8988T (cell line): Measurements from ENCODE around the gene ANXA8.

Experiments used
- DNase-seq: peaks from one replicate; pipeline ENCODE4 v3.0.0; 2011

ANXA8 gene

DNA sequence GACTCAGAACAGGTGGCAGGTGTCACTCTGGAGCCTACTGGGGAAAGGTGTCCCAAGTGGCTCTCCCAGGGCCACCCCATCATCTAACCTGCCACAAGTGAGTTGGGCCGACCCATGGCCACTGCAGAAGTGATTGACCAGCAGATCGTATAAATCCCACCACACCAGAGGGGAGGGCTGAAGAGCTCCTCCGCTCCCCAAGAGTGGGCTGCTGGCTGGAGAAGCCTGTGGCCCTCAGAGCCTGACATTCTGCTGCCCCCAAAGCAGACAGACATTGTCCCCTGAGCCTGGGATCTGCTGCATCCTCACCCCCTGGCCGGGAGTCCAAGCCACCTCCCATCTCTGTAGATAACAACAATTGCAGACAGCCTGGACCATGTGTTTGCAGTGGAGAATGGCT is 36.7 kb downstream of the ANXA8 start:
- DNase-seq = no peak

DNA sequence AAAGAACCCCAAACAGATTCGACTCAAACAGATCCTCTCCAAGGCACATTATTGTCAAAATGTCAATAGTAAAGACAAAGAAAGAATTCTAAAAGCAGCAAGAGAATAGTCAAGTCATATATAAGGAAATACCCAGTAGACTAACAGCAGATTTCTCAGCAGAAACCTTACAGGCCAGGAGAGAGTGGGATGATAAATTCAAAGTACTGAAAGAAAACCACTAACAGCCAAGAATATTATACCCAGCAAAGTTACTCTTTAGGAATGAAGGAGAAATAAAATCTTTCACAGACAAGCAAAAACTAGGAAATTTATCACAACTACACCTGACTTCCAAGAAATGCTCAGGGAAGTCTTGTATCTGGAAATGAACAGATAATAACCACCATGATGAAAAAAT is 38.2 kb downstream of the ANXA8 start:
- DNase-seq = no peak

DNA sequence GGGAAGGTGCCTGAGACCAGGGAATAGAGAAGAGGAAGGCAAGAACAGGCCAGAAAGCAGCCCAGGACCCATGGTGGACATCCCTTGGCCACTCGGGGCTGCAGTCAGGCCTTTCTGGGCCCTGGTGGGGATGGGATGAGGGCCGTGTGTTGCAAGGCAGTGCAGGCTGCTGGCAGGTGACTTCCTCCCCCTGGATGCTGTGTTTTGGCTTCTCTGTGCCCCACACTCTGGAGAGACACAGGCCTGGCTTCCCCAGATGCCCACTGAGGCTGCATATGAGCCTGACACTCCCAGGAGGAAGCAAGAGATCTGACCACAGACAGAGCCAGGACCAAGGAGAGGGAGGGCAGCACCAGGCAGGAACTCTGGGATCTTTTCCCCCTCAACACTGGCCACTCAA is 39.9 kb downstream of the ANXA8 start:
- no peak for DNase-seq

DNA sequence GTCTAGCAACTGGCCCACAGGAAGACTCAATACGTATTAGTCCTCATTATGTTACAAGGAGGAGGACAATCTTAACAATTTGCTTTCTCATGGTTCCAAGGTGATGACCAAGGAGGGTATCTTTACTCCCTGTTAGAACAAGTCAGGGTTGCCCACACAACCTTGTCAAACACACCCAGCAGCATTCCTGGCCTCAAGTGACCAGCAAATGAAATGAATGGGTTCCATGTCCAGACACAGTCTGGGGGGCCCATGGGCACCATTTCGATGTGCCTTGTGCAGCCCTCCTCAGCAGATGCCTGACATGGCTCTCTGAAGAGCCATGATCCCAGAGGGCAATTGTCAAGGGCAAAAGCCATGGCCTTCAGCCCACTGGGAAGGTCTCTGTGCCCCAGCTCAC is 40.8 kb downstream of the ANXA8 start:
- no peak for DNase-seq

DNA sequence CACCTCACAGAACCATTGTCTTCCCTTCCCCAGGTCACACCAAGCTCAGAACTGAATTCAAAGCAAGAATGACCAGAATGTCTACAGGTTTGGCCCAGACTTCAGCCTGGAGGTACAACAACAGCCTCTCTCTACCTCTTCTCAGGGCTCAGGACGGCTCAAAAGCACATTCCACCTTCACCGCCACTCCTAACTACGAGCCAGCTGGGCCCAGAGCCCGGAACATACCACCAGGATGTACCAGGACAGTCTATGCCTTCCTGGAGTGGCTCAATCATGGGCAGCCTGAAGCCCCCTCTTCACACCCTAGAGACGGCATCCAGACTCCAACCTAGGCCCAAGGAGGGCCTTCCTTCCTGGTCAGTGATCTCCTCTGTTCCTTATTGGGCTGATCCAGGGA is 41.6 kb downstream of the ANXA8 start:
- DNase-seq = no peak

DNA sequence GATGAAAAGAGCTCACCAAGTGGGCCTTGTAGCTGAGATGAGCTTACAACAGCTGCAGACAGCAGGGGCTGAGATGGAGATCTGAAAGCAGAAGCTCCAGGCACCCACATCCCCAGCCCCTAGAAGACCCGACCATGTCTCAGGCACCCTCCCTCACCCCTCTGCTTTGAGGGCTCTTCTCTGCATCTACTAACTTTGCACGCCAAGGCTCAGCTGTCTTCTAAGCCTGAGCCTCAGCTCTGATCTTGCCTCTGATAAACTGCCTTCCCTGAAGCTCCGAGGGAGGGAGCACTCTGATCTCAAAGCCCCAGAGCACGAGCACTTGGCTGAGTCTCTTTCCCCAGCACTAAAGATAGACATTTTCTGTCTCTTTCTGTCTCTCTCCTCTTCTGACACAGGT is 42.0 kb downstream of the ANXA8 start:
- DNase-seq = no peak

DNA sequence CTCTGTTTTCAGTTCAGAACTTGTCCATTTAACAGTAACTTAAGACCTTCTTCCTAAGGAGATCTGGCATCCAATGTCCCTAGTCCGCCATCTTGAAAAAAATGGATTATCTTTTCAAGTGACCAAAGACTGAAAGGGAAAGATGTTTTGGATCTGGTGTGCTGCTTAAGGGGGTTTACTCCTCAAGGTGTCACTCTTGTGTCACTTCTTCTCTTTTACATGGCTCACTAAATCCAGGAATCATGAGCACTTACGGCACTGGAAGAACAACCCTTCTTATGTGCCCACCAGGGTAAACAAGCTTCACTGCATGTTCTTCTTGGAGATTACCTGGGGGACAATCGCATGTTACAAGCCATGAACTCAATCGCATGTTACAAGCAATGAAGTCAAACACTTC is 43.7 kb downstream of the ANXA8 start:
- no peak for DNase-seq

DNA sequence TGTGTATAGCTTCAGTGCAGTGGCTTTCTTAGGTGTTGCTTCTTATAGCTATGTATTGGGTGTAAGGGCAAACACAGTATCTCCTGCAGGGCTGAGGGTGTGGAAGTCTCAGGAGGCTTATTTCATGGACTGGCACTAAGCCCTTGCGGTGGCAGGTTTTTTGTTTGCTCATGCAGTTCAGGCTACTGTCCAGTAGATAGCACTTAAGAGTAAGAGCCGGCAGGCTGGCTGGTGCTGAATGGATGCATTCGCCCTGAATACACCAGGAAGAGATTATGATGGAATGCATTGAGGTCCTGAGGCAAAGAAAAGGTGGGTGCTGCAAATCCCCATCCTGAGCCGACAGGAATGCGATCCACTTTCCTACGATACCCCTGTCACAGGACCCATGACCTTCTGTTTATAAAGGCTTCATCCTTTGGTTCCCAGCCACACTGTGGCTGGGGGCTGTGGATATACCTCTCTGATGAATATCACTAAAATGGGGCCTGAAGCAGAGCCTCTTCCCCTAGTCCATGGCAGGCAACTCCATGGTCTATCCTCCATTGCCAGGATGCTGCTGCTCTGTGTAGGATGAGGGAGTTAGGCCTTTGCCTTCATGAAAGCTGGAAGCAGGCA is 44.9 kb downstream of the ANXA8 start:
- DNase-seq = no peak

DNA sequence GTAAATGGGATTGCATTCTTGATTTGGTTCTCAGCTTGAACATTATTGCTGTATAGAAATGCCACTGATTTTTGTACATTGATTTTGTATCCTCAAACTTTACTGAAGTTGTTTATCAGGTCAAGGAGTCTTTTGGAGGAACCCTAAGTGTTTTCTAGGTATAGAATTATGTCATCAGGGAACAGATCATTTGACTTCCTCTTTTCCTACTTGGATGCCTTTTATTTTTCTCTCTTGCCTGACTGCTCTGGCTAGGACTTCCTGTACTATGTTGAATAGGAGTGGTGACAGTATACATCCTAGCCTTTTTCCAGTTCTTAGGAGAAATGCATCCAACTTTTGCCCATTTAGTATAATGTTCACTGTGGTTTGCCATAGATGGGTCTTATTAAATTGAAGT is 48.8 kb downstream of the ANXA8 start:
- DNase-seq = no peak

DNA sequence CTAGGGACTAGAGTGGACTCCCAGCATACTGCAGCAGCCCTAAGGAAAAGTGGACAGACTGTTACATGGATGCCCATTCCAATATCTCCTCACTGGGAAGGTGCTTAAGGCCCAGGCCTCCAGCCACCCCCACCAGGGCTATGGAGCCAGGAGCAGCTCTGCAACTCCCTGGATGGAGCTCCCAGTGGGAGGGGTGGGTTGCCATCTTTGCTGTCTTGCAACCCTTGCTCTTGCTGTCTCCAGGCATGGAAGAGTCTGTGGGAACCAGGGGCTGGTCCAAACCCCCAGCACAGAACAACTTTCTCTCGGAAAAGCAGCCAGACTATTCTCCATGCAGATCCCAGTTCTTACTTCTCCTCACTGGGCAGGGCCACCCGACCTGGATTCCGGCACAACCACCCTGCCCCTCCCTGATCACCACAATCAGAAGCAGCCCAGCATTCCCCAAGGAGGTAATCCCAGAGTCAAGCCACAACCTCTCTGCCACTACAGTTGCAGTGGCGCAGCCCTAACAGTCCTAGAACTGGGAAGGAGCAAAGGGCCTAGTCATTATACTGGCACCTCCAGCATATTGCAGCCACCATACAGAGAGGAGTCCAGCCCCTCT is 58.0 kb downstream of the ANXA8 start:
- DNase-seq = no peak

DNA sequence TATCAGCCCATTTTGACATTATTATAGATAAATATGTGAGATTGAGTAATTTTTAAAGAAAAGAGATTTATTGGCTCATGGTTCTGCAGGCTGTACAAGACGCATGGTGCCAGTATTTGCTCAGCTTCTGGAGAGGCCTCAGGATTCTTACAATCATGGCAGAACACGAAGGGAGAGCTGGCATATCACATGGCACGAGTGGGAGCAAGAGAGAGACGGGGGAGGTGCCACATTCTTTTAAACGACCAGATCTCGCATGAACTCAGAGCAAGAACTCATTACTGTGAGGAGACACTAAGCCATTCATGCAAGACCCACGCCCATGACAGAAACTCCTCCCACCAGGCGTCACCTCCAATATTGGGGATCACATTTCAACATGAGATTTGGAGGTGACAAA is 59.7 kb downstream of the ANXA8 start:
- no peak for DNase-seq

DNA sequence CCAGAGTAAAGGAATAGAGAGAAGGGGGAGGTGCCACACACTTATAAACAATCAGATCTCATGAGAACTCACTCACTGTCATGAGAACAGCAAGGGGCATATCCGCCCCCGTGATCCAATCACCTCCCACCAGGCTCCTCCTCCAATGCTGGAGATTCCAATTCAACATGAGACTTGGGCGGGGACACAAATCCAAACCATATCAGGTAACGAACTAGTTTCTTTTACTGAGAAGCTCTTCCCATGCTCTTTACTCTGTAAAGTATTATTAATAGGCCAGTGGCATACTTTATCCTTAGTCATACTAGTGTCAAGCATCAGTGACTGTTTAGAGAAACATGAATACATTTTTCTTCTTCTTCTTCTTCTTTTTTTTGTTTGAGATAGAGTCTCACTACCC is 60.4 kb downstream of the ANXA8 start:
- DNase-seq = no peak

DNA sequence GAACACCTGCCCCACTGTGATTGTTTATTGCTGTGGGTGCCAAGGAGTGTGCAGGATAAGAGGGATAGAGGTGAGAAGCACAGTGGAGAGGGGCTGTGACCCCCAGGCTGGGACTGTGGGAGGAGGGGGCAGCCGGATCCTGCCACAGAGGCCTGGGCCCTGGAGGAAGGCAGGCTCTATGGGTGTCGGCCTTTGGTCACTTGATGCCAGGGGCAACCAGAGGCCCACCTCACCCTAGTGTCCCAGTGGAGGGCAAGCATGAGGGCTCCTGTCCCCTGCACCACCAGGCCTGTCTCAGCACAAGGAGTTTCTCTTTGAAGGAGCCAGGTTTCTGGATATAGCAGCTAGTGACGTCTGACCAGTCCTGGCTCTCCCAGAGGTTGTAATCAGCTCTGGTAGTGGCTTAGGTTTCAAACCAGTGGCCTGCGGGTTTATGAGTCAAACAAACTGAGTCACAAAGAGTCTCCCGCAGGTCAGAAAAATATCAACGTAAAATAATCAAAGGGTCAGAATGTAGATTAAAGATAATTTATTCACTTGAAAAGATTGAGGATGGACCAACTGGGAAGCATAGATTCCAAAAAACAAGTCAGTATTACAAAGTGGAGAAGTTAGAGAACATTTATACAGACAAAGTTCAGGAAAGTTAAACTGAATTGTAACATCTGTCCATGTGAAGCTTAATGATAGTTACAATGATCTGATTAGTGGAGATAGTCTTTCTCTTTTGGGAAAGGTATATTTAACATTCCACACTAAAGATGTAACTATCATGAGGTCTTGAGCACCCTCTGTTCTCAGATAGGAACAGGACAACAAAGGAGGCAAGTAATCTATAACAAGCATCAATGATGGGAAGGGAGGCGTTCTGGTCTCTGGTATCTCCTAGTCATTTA is 62.6 kb downstream of the ANXA8 start:
- DNase-seq = no peak

DNA sequence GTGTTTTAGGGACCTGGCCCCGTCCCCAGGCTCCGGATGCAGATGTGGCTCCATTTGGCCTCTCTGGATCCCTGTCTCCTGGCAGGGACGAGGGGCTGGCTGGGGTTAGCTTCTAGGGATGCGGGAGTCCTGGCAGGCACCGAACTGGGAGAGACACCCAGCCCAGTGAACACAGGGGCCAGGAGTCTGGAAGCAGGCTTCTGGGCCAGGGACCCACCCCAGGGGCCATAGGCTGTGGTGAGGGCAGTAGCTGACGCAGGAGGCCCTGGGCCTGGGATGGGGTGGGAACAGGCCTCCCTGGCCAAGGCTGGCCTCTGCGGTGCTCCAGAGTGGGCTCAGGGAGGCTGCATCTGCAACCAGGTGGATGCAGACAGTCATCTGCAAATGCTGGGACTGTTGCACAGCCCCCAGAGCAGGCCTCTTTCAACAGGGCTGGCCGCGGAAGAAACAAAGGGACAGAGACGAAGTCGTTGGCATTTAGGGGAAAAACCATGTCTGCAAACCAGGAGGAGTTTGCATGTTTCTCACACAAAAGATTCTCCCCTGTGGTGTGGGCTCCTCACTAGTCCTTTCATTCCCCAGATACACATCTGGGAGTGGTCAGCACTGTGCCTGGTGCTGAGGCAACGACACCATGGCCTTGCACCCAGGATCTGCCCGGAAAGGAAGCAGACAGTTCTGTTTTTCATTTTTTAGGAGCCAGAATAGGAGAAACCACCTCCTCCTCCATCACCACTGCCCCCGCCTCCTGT is 63.4 kb downstream of the ANXA8 start:
- no peak for DNase-seq

DNA sequence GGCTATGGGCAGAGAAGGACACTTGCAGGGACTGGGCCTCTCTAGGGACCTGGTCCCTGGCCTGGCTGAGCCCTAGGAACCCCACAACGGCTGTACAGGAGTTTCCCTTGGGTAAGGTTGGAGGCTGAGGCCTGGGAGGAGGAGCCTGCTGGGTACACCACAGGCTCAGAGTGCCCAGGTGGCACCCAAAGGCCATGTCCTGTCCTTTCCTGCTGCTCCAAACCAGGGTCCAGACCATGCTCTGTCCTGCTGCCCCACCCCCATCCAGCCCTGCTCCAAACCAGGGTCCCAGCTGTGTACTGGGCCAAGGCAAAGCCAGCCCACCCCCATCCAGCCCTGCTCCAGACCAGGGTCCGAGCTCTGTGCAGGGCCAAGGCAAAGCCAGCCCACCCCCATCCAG is 64.5 kb downstream of the ANXA8 start:
- no peak for DNase-seq

DNA sequence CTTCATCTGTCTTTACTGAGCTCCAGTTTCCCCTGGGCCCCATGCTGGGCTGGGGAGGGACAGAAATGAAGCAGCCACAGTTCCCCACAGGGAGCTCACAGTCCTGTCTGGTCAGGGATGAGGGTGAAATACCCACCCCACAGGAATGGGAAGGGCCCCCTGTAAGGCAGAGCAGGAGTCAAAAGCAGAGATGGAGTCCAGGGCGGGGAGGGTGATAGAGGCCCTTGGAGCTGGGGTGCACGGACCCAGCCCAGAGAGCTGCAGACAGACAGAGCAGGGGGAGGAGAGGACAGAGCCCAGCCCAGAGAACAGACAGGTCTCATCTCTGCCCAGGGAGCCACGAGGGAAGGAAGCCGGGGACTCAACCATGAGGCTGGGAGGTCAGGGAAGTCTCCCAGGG is 64.9 kb downstream of the ANXA8 start:
- no peak for DNase-seq

DNA sequence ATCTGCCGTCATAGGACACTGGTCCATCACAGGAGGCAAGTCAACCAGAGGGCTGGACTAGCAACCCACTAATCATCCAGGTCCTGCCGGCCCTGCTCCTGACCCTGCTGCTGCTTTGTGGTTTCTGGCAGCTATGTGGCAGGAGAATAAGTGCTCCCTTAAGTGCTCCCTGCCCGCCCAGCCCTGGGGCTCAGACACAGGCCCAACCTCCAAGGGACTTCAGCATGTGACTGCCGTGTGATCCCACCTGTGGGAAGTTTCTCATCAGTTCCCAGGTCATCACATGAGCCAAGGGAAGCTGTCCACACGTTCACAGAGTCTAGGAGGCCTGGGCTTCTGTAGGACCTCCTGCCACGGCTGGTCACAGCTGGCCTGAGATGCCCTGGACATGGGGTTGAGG is 65.6 kb downstream of the ANXA8 start:
- DNase-seq = no peak
